Measurements from ENCODE around the gene DLG2. TPM values are rescaled to one million over a fixed set of nuclear protein-coding genes. Genes with fewer than 3 reads are reported as not detected.

DLG2 gene
- total RNA-seq, 4 donors from 2014 or later, result 2.9 to 30.2 (median 22.6) TPM

DNA sequence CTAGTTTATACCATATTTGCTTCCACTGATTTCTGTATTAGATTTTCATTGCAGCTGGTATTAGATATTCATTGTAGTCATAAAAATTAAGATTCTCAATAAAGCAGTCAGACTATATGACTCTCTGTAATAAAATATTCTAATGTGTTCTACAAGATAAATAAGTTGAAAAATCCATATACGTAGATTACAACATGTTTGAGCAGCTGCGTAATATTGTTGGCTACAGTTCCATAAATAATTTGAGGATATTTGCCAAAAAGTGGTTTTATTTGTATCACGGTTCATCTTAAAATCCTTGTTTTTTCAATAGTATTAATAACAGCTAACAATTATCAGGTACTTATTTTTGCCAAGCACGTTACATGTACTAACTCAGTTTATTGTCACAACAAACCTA, 1672.4 kb downstream of the DLG2 start:
- no peaks in the 10 kb centered on the region for H3K27me3 ChIP-seq
- H3K27ac ChIP-seq, result no peak overlapping the region
- no peaks in the 10 kb centered on the region for H3K36me3 ChIP-seq
- H3K4me1 ChIP-seq, result no peaks in the 10 kb centered on the region
- no peaks in the 10 kb centered on the region for H3K9me3 ChIP-seq
- DNase-seq, result no peak
- TF ChIP-seq POLR2A (IDR thresholded peaks at IDR 0.05), result no peak
- no peak overlapping the region for H3K4me3 ChIP-seq
- intact Hi-C loops (cut with DNase I; ENCODE audit: low total_unique reads), result no loop called here

DNA sequence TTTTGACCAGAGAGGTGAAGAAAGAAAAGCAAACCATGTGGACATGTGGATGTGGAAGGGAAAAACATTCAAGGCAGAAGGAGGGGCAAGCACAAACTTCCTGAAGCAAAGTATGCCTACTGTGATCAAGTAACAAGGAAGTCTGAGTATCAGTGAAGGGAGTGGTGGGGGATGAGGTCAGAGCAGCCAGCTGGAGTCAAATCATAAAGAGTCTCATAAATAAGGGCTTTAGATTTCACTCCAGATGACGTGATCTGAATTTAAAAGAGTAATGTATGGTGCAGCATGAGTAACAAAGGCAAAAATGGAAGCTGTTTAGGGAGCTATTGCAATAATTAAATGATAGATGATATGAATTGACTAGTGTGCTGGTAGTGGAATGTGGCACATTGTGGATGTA, 1675.6 kb downstream of the DLG2 start:
- TF ChIP-seq POLR2A (IDR thresholded peaks at IDR 0.05), result no peak
- TF ChIP-seq, protein P1, sequence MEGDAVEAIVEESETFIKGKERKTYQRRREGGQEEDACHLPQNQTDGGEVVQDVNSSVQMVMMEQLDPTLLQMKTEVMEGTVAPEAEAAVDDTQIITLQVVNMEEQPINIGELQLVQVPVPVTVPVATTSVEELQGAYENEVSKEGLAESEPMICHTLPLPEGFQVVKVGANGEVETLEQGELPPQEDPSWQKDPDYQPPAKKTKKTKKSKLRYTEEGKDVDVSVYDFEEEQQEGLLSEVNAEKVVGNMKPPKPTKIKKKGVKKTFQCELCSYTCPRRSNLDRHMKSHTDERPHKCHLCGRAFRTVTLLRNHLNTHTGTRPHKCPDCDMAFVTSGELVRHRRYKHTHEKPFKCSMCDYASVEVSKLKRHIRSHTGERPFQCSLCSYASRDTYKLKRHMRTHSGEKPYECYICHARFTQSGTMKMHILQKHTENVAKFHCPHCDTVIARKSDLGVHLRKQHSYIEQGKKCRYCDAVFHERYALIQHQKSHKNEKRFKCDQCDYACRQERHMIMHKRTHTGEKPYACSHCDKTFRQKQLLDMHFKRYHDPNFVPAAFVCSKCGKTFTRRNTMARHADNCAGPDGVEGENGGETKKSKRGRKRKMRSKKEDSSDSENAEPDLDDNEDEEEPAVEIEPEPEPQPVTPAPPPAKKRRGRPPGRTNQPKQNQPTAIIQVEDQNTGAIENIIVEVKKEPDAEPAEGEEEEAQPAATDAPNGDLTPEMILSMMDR (IDR thresholded peaks at IDR 0.05), result no peak
- intact Hi-C loops (cut with DNase I; ENCODE audit: low total_unique reads), result no loop called here
- H3K4me3 ChIP-seq, result no peak overlapping the region
- no peak for DNase-seq
- no peaks in the 10 kb centered on the region for H3K27me3 ChIP-seq
- no peaks in the 10 kb centered on the region for H3K4me1 ChIP-seq
- H3K36me3 ChIP-seq, result no peaks in the 10 kb centered on the region
- no peaks in the 10 kb centered on the region for H3K9me3 ChIP-seq
- H3K27ac ChIP-seq, result no peak overlapping the region

DNA sequence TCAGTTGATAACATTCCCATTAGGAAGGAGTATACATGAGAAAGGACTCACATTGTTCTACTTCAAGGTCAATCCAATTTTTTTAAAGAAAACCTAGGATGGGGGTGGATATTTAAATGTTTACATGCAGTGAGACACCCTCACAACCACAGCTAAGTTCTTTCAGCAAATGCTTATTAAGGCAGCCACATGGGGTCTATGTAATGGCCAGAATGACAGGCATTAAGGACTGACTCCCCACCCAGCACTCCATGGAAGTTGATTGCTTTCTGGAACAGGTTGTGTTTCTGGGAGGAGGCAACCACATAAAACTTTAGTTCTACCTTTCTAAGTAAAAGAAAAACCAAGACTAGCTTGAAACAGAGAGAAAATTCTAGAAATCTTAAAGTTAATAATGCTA, 1678.9 kb downstream of the DLG2 start:
- Histone ChIP-seq H3K27me3 (no peaks in the 10 kb centered on the region), H3K36me3 (no peaks in the 10 kb centered on the region), H3K4me1 (no peaks in the 10 kb centered on the region), H3K27ac (no peak overlapping the region), H3K4me3 (no peak overlapping the region), H3K9me3 (no peaks in the 10 kb centered on the region)
- no peak for DNase-seq
- TF ChIP-seq, protein P1 (IDR thresholded peaks at IDR 0.05), result no peak
- no peak for TF ChIP-seq POLR2A (IDR thresholded peaks at IDR 0.05)
- intact Hi-C loops (cut with DNase I; ENCODE audit: low total_unique reads), result no loop called here

DNA sequence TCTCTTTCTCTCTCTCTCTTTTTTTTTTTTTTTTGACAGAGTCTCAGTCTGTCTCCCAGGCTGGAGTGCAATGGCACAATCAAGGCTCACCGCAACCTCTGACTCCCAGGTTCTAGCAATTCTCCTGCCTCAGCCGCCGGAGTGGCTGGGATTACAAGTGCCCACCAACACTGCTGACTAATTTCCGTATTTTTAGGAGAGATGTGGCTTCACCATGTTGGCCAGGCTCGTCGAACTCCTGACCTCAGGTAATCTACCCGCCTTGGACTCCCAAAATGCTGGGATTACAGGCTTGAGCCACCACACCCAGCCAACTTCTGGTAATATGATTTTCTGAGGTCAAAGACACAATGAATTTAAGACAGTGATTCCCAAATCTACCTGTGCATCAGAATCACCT, 1681.2 kb downstream of the DLG2 start:
- Histone ChIP-seq H3K36me3 (no peaks in the 10 kb centered on the region), H3K4me1 (no peaks in the 10 kb centered on the region), H3K4me3 (no peak overlapping the region), H3K9me3 (no peaks in the 10 kb centered on the region), H3K27me3 (no peaks in the 10 kb centered on the region), H3K27ac (no peak overlapping the region)
- no peak for DNase-seq
- intact Hi-C loops (cut with DNase I; ENCODE audit: low total_unique reads), result no loop called here
- TF ChIP-seq, protein P1 (IDR thresholded peaks at IDR 0.05), result no peak
- no peak for TF ChIP-seq POLR2A (IDR thresholded peaks at IDR 0.05)

DNA sequence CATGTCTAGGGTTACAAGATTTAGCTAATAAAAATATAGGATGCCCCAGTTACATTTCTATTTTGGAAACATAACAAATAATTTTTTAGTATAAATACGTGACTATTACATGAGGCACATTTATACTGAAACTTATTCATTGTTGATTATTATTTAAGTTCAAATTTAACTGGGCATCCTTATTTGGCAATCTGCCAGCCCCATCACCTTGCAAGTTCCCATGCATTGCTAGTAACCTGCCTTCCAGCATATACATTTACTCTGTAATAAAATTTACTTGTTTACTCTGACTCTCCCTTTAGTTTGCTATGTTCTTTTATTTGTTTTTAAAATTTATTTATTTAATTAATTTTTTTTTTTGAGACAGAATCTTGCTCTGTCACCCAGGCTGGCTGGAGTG, 1686.1 kb downstream of the DLG2 start:
- intact Hi-C loops (cut with DNase I; ENCODE audit: low total_unique reads), result no loop called here

More for the DNA sequence above, 1686.1 kb downstream of the DLG2 start:
- no peaks in the 10 kb centered on the region for H3K36me3 ChIP-seq
- no peak overlapping the region for H3K4me3 ChIP-seq
- no peak for TF ChIP-seq POLR2A (IDR thresholded peaks at IDR 0.05)
- TF ChIP-seq, protein P1 (IDR thresholded peaks at IDR 0.05), result no peak
- H3K4me1 ChIP-seq, result no peaks in the 10 kb centered on the region
- H3K27me3 ChIP-seq, result no peaks in the 10 kb centered on the region
- no peaks in the 10 kb centered on the region for H3K9me3 ChIP-seq
- no peak for DNase-seq
- H3K27ac ChIP-seq, result no peak overlapping the region

Measured in uterus (tissue), 4 donors.